Spleen (tissue), 11 donors: Measurements from ENCODE around the gene SRSF2. TPM values are rescaled to one million over a fixed set of nuclear protein-coding genes. Genes with fewer than 3 reads are reported as not detected.

Experiments used
- DNase-seq: peaks from one replicate; pipeline ENCODE4 v3.0.0-alpha.2; 2020
- H3K27ac ChIP-seq, 8 donors: fragments of 200-600 bp; sonication (generic) in 7 of 8; 1 replicate in 4 of 8; 2 replicates in 4 of 8; pipeline versions ENCODE4 v1.5.0 to v1.8.0; 2016 to 2021; ENCODE audit warnings: inconsistent platforms in 4 of 8, mild to moderate bottlenecking in 4 of 8, moderate library complexity in 1 of 8
- H3K27me3 ChIP-seq, 7 donors: fragments of 200-600 bp; sonication (generic) in 6 of 7; replicated peaks in 1 of 7; 1 replicate in 4 of 7; 2 replicates in 3 of 7; pipeline versions ENCODE4 v1.5.0 to v1.8.0; 2016 to 2021; ENCODE audit warnings: inconsistent platforms in 3 of 7, mild to moderate bottlenecking in 1 of 7
- H3K36me3 ChIP-seq, 6 donors: fragments of 200-600 bp; sonication (generic) in 5 of 6; 1 replicate in 4 of 6; 2 replicates in 2 of 6; pipeline versions ENCODE4 v1.5.0 to v1.8.0; 2016 to 2021; ENCODE audit warnings: inconsistent platforms in 2 of 6
- H3K4me1 ChIP-seq, 6 donors: fragments of 200-600 bp; sonication (generic) in 5 of 6; 1 replicate in 3 of 6; 2 replicates in 3 of 6; pipeline versions ENCODE4 v1.5.0 to v1.8.0; 2016 to 2021; ENCODE audit warnings: inconsistent platforms in 3 of 6
- H3K4me3 ChIP-seq, 8 donors: fragments of 200-600 bp; sonication (generic) in 7 of 8; 1 replicate in 4 of 8; 2 replicates in 4 of 8; pipeline versions ENCODE4 v1.5.0 to v1.8.0; 2016 to 2021; ENCODE audit warnings: inconsistent platforms in 4 of 8, mild to moderate bottlenecking in 4 of 8, moderate library complexity in 2 of 8
- H3K9me3 ChIP-seq, 8 donors: fragments of 200-600 bp; sonication (generic) in 7 of 8; 1 replicate in 4 of 8; 2 replicates in 4 of 8; pipeline versions ENCODE4 v1.5.0 to v1.8.0; 2016 to 2021; ENCODE audit warnings: inconsistent platforms in 4 of 8
- CTCF ChIP-seq, 11 experiments: fragments of 200-600 bp in 7 of 11; fragments of 450-650 bp in 4 of 11; sonication (generic) in 4 of 11; IDR thresholded peaks in 8 of 11; conservative IDR thresholded peaks in 3 of 11; 1 replicate in 7 of 11; 2 replicates in 4 of 11; pipeline versions ENCODE4 v1.4.0 to v1.8.0; 2016 to 2021; ENCODE audit warnings: antibody characterized with exemption in 11 of 11, inconsistent platforms in 4 of 11, mild to moderate bottlenecking in 1 of 11
- POLR2A ChIP-seq, 3 donors: fragments of 450-650 bp; IDR thresholded peaks; one replicate each; pipeline ENCODE4 v1.5.1; 2017; ENCODE audit warnings: antibody characterized with exemption in 3 of 3, mild to moderate bottlenecking in 1 of 3
- POLR2AphosphoS5 ChIP-seq, 3 donors: sonication (generic); formaldehyde crosslinking; IDR thresholded peaks; one replicate each; pipeline ENCODE4 v1.5.1; 2017; ENCODE audit warnings: antibody characterized with exemption in 3 of 3
- WGBS, 5 donors: extraction: QIAGEN DNeasy Blood & Tissue Kit in 3 of 5; methylation state at CpG; one replicate each; pipeline versions ENCODE4 v1.1.5 to v1.1.7; 2013 to 2018; 5-methylcytosine and 5-hydroxymethylcytosine counted together
- intact Hi-C: fragments of 100-400 bp; cut with DNase I; formaldehyde crosslinking; loops from one replicate; pipeline ENCODE4 v1.15.0; 2023; ENCODE audit warnings: low total_unique reads
- polyA plus RNA-seq, 3 donors: library from polyadenylated mRNA; stranded (reverse); fragments of 200-250 nt; gene quantifications; one replicate each; pipeline ENCODE4 v1.2.1, GENCODE V29; 2013
- total RNA-seq, 7 donors: library from RNA; depleted of rRNA in 3 of 7; stranded (reverse); fragments of >200 nt in 3 of 7; fragmentation: NEBNext Ultra II Directional in 4 of 7; extraction: Animal tissue kit (Norgen Biotek cat#: 25700) in 4 of 7; gene quantifications; one replicate each; pipeline versions ENCODE4 v1.1.0 to v1.2.1, GENCODE V29; 2016 to 2021
- donor health status: healthy with polysubstance abuse.
- donor health status: DM: no; HTN: no; CAD: no; lungs with moderate emphysema.
- donor health status: DM: no; HTN: no; CAD: no.
- donor health status: Bipolar disorder and iron deficiency.
- donor health status: healthy.
- donor health status: DM: no; HTN: no; CAD: no.
- donor health status: DM: yes; HTN: yes; CAD: no.

The SRSF2 gene
- total and polyA plus RNA-seq, 10 donors = 159 to 239 (median 196) TPM

GRCh38 chr17:76707985-76708807, 28.9 kb downstream of the SRSF2 start:
- peaks cover 0 to 5% (median 0%) of the 10 kb centered on the region in 7 donors for H3K27me3 ChIP-seq
- intact Hi-C loops = no loop called here
- peak in 2 of 3 donors; percentile 51 to 56 for TF ChIP-seq POLR2AphosphoS5 (IDR thresholded peaks at IDR 0.05)
- TF ChIP-seq CTCF (IDR thresholded peaks at IDR 0.05 in 8 of 11, conservative IDR thresholded peaks at IDR 0.05 in 3 of 11) = peak in 4 of 11 experiments; percentile 19 to 36 (median 28)
- TF ChIP-seq POLR2A (IDR thresholded peaks at IDR 0.05) = no peak
- peaks cover 12 to 71% (median 46%) of the 10 kb centered on the region in 6 donors for H3K4me1 ChIP-seq
- H3K9me3 ChIP-seq = no peaks in the 10 kb centered on the region
- DNase-seq = no peak
- WGBS, 5 donors = 59 to 86% (median 63%) methylated on average over 14 of the region's 14 CpGs
- H3K4me3 ChIP-seq = peak overlapping the region in 4 of 8 donors; percentile 59 to 69 (median 60)
- peaks cover 0 to 10% (median 5%) of the 10 kb centered on the region in 6 donors for H3K36me3 ChIP-seq
- peak overlapping the region; percentile 19 to 91 (median 85) for H3K27ac ChIP-seq

- H3K27ac ChIP-seq = peak overlapping the region in 1 of 8 donors; percentile 21
- no peak for TF ChIP-seq POLR2A (IDR thresholded peaks at IDR 0.05)
- TF ChIP-seq CTCF (IDR thresholded peaks at IDR 0.05 in 8 of 11, conservative IDR thresholded peaks at IDR 0.05 in 3 of 11) = no peak
- TF ChIP-seq POLR2AphosphoS5 (IDR thresholded peaks at IDR 0.05) = no peak
- DNase-seq = no peak
- no peaks in the 10 kb centered on the region for H3K9me3 ChIP-seq
- peaks cover 12 to 71% (median 47%) of the 10 kb centered on the region in 6 donors for H3K4me1 ChIP-seq
- 91 to 96% (median 93%) methylated on average over 3 of the region's 3 CpGs for WGBS, 5 donors
- intact Hi-C loops = no loop called here
- H3K27me3 ChIP-seq = peaks cover 0 to 5% (median 0%) of the 10 kb centered on the region in 7 donors
- no peaks in the 10 kb centered on the region for H3K36me3 ChIP-seq
- no peak overlapping the region for H3K4me3 ChIP-seq
These were observed 30.3 kb downstream of the SRSF2 start for GRCh38 chr17:76706817-76707216.

- WGBS, 5 donors = 32 to 45% (median 42%) methylated on average over 4 of the region's 4 CpGs
- H3K4me3 ChIP-seq = no peak overlapping the region
- H3K4me1 ChIP-seq = peaks cover 8 to 76% (median 43%) of the 10 kb centered on the region in 6 donors
- TF ChIP-seq POLR2AphosphoS5 (IDR thresholded peaks at IDR 0.05) (no peak), CTCF (IDR thresholded peaks at IDR 0.05 in 8 of 11, conservative IDR thresholded peaks at IDR 0.05 in 3 of 11) (no peak), POLR2A (IDR thresholded peaks at IDR 0.05) (no peak)
- no peaks in the 10 kb centered on the region for H3K36me3 ChIP-seq
- DNase-seq = no peak
- peak overlapping the region in 3 of 8 donors; percentile 0 to 2 (median 0) for H3K27ac ChIP-seq
- no peaks in the 10 kb centered on the region for H3K27me3 ChIP-seq
- H3K9me3 ChIP-seq = no peaks in the 10 kb centered on the region
- intact Hi-C loops = no loop called here
These were observed 32.3 kb downstream of the SRSF2 start for GRCh38 chr17:76704805-76705204.

- no peak for DNase-seq
- Histone ChIP-seq H3K27ac (peak overlapping the region in 3 of 8 donors; percentile 84 to 90 (median 85)), H3K27me3 (no peaks in the 10 kb centered on the region), H3K4me1 (peaks cover 4 to 76% (median 43%) of the 10 kb centered on the region in 6 donors), H3K4me3 (no peak overlapping the region), H3K9me3 (no peaks in the 10 kb centered on the region), H3K36me3 (no peaks in the 10 kb centered on the region)
- no peak for TF ChIP-seq POLR2A (IDR thresholded peaks at IDR 0.05)
- TF ChIP-seq POLR2AphosphoS5 (IDR thresholded peaks at IDR 0.05) = no peak
- TF ChIP-seq CTCF (IDR thresholded peaks at IDR 0.05 in 8 of 11, conservative IDR thresholded peaks at IDR 0.05 in 3 of 11) = no peak
- 85 to 93% (median 91%) methylated on average over 10 of the region's 10 CpGs for WGBS, 5 donors
- intact Hi-C loops = no loop called here
These were observed 34.0 kb downstream of the SRSF2 start for GRCh38 chr17:76702941-76703637.
